ENCODE data around the gene KIF23.
"Not testable (repeated sequence)": the region's sequence is repeated elsewhere in the genome, so short reads cannot be mapped to it uniquely, and the experiment has no call there.

The KIF23 gene

GRCh38 chr15:69413822-69414700 lies at the start of gene KIF23:
KIF23 (plus strand) TSS chr15:69414349; CDS start chr15:69414466, 117 bp downstream.
- peak; percentile 94 for DNase-seq

- DNase-seq, result no peak
Observed at GRCh38 chr15:69367236-69367635, 46.9 kb upstream of the KIF23 start.

- DNase-seq, result no peak
Observed at GRCh38 chr15:69369631-69370030, 44.5 kb upstream of the KIF23 start.

- DNase-seq, result no peak
Observed at GRCh38 chr15:69373406-69373805, 40.7 kb upstream of the KIF23 start.

GRCh38 chr15:69375151-69375790 lies 38.9 kb upstream of the KIF23 start:
- no peak for DNase-seq

GRCh38 chr15:69377216-69377970 lies 36.8 kb upstream of the KIF23 start:
- no peak for DNase-seq

- no peak for DNase-seq
Observed at GRCh38 chr15:69380100-69380725, 33.9 kb upstream of the KIF23 start.

GRCh38 chr15:69380726-69381105 lies 33.4 kb upstream of the KIF23 start:
- no peak for DNase-seq

- not testable (repeated sequence) for DNase-seq
Observed at GRCh38 chr15:69382176-69382575, 32.0 kb upstream of the KIF23 start.

- not testable (repeated sequence) for DNase-seq
Observed at GRCh38 chr15:69384066-69384465, 30.1 kb upstream of the KIF23 start.

- no peak for DNase-seq
Observed at GRCh38 chr15:69384626-69385598, 29.2 kb upstream of the KIF23 start.

- DNase-seq, result no peak
Observed at GRCh38 chr15:69385831-69386230, 28.3 kb upstream of the KIF23 start.

GRCh38 chr15:69386284-69386683 lies 27.9 kb upstream of the KIF23 start:
- DNase-seq, result no peak

- DNase-seq, result no peak
Observed at GRCh38 chr15:69388260-69388705, 25.9 kb upstream of the KIF23 start.

- DNase-seq, result no peak
Observed at GRCh38 chr15:69389426-69389825, 24.7 kb upstream of the KIF23 start.

- no peak for DNase-seq
Observed at GRCh38 chr15:69390575-69390974, 23.6 kb upstream of the KIF23 start.

- no peak for DNase-seq
Observed at GRCh38 chr15:69391046-69391757, 22.9 kb upstream of the KIF23 start.

- DNase-seq, result no peak
Observed at GRCh38 chr15:69392352-69392751, 21.8 kb upstream of the KIF23 start.

- DNase-seq, result no peak
Observed at GRCh38 chr15:69393831-69394491, 20.2 kb upstream of the KIF23 start.

GRCh38 chr15:69394556-69395282 lies 19.4 kb upstream of the KIF23 start:
- DNase-seq, result peak; percentile 76
